GM10266 (cell line): ENCODE data around the gene SDS.
"Not testable (repeated sequence)": the region's sequence is repeated elsewhere in the genome, so short reads cannot be mapped to it uniquely, and the experiment has no call there.

Source experiments
- DNase-seq: peaks from one replicate; pipeline ENCODE4 v3.0.0; 2012; ENCODE audit errors: extremely low spot score
- CTCF ChIP-seq: IDR thresholded peaks from 2 replicates; pipeline ENCODE4 v1.5.1; 2012; ENCODE audit warnings: mild to moderate bottlenecking, low read depth; ENCODE audit not compliant: control insufficient read depth, insufficient read depth; ENCODE audit errors: missing control alignments

Gene SDS

GRCh38 chr12:113359133-113359938 lies 44.4 kb downstream of the SDS start:
- no peak for TF ChIP-seq CTCF
- DNase-seq = no peak

GRCh38 chr12:113358381-113359132 lies 45.1 kb downstream of the SDS start, which contains the start of gene PLBD2:
TSS of gene PLBD2 (plus strand) at chr12:113358587. CDS start at chr12:113358601, 14 bp downstream.
- TF ChIP-seq CTCF = no peak
- peak; percentile 99 for DNase-seq

GRCh38 chr12:113354192-113354591 lies 49.5 kb downstream of the SDS start:
- not testable (repeated sequence) for DNase-seq

DNA sequence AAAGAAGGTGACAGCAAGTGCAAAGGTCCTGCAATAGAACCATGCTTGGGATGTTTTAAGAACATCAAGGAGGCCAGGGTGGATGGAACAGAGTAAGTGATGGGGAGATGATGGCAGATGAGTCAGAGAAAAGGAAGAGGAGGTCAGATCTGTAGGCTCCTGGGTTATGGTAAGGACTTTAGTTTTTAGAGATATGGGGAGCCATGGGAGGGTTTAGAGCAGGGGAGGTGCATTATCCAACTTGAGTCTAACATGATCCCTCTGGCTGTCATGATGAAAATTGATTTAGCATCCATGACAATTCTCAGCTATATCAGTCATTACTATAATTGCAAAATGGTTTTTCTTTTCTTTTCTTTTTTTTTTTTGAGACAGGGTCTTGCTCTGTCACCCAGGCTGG lies 52.6 kb downstream of the SDS start:
- no peak for DNase-seq
- no peak for TF ChIP-seq CTCF

- no peak for TF ChIP-seq CTCF
- DNase-seq = no peak
Measured at GRCh38 chr12:113348849-113349536, 54.7 kb downstream of the SDS start.

DNA sequence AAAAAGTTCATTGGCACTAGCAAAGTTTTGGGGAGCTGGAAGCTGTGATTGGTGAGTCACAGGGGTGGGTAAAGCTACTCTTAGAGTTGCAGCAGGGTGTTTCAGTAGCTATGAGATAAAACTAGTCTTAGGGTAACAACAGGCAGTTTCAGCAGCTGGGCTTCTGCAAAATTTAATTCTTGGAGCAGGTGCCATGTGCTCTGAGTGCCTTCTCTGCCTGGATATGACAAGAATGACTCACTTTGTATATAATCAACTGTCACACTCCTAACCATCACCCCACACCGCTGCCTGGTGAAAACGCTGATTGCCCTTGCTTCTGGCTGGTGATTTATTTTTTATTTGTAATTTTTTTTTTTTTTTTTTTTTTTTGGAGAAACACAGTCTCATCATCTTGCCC lies 55.8 kb downstream of the SDS start:
- no peak for TF ChIP-seq CTCF
- no peak for DNase-seq

- TF ChIP-seq CTCF = peak; percentile 2
- DNase-seq = no peak
Measured at GRCh38 chr12:113347107-113347506, 56.6 kb downstream of the SDS start.
